ENCODE results near the gene DKK3. TPM values are rescaled to one million over a fixed set of nuclear protein-coding genes. Genes with fewer than 3 reads are reported as not detected.

The DKK3 gene
- total RNA-seq, 1 donor, result 72.4 TPM

- Histone ChIP-seq H3K4me2 (ENCODE audit: insufficient read depth, low read length) (peak overlapping the region; percentile 61), H2AFZ (ENCODE audit: low read length) (peak overlapping the region; percentile 88), H4K20me1 (ENCODE audit: insufficient read depth, low read length) (no peaks in the 10 kb centered on the region), H3K79me2 (ENCODE audit: insufficient read depth, low read length) (no peaks in the 10 kb centered on the region), H3K9me3 (ENCODE audit: low read depth, low read length) (no peaks in the 10 kb centered on the region), H3K27ac (ENCODE audit: low read depth, low read length) (peak overlapping the region; percentile 74), H3K36me3 (ENCODE audit: insufficient read depth, low read length) (no peaks in the 10 kb centered on the region), H3K4me1 (ENCODE audit: insufficient read depth, low read length) (peaks cover 60% of the 10 kb centered on the region), H3K4me3 (ENCODE audit: insufficient read depth, low read length) (peak overlapping the region; percentile 7), H3K27me3 (ENCODE audit: insufficient read depth, low read length) (no peaks in the 10 kb centered on the region)
- DNase-seq (ENCODE audit: insufficient read length, low spot score, missing footprints), result peak; percentile 89
- no peak for TF ChIP-seq CTCF (IDR thresholded peaks at IDR 0.05; ENCODE audit: extremely low read depth, low read depth, low read length)
Measured at GRCh38 chr11:11988099-11988651, 20.3 kb downstream of the DKK3 start.

GRCh38 chr11:11987503-11988022 lies 20.9 kb downstream of the DKK3 start:
- Histone ChIP-seq H3K79me2 (ENCODE audit: insufficient read depth, low read length) (no peaks in the 10 kb centered on the region), H2AFZ (ENCODE audit: low read length) (peak overlapping the region; percentile 88), H3K9me3 (ENCODE audit: low read depth, low read length) (no peaks in the 10 kb centered on the region), H4K20me1 (ENCODE audit: insufficient read depth, low read length) (no peaks in the 10 kb centered on the region), H3K4me2 (ENCODE audit: insufficient read depth, low read length) (peak overlapping the region; percentile 61), H3K27me3 (ENCODE audit: insufficient read depth, low read length) (no peaks in the 10 kb centered on the region), H3K4me1 (ENCODE audit: insufficient read depth, low read length) (peaks cover 65% of the 10 kb centered on the region), H3K27ac (ENCODE audit: low read depth, low read length) (peak overlapping the region; percentile 74), H3K4me3 (ENCODE audit: insufficient read depth, low read length) (peak overlapping the region; percentile 7), H3K36me3 (ENCODE audit: insufficient read depth, low read length) (no peaks in the 10 kb centered on the region)
- TF ChIP-seq CTCF (IDR thresholded peaks at IDR 0.05; ENCODE audit: extremely low read depth, low read depth, low read length), result peak; percentile 48
- DNase-seq (ENCODE audit: insufficient read length, low spot score, missing footprints), result no peak

GRCh38 chr11:11985954-11986949 lies 22.2 kb downstream of the DKK3 start:
- H3K9me3 ChIP-seq (ENCODE audit: low read depth, low read length), result no peaks in the 10 kb centered on the region
- no peak overlapping the region for H3K4me3 ChIP-seq (ENCODE audit: insufficient read depth, low read length)
- H3K27ac ChIP-seq (ENCODE audit: low read depth, low read length), result peak overlapping the region; percentile 41
- no peaks in the 10 kb centered on the region for H3K36me3 ChIP-seq (ENCODE audit: insufficient read depth, low read length)
- DNase-seq (ENCODE audit: insufficient read length, low spot score, missing footprints), result no peak
- no peak overlapping the region for H2AFZ ChIP-seq (ENCODE audit: low read length)
- H3K27me3 ChIP-seq (ENCODE audit: insufficient read depth, low read length), result no peaks in the 10 kb centered on the region
- H3K4me1 ChIP-seq (ENCODE audit: insufficient read depth, low read length), result peaks cover 61% of the 10 kb centered on the region
- no peaks in the 10 kb centered on the region for H3K79me2 ChIP-seq (ENCODE audit: insufficient read depth, low read length)
- no peak for TF ChIP-seq CTCF (IDR thresholded peaks at IDR 0.05; ENCODE audit: extremely low read depth, low read depth, low read length)
- H4K20me1 ChIP-seq (ENCODE audit: insufficient read depth, low read length), result no peaks in the 10 kb centered on the region
- no peak overlapping the region for H3K4me2 ChIP-seq (ENCODE audit: insufficient read depth, low read length)

Measured in osteoblast (primary cell).